HG03520 (cell line): Measurements from ENCODE around the gene FHDC1.

ENCODE experiments used
- ATAC-seq: cut with Tn5 transposase; IDR thresholded peaks from one replicate; pipeline ENCODE4 v1.9.1; 2021; ENCODE audit warnings: mild to moderate bottlenecking, moderate library complexity; ENCODE audit not compliant: unreplicated experiment

The FHDC1 gene

DNA sequence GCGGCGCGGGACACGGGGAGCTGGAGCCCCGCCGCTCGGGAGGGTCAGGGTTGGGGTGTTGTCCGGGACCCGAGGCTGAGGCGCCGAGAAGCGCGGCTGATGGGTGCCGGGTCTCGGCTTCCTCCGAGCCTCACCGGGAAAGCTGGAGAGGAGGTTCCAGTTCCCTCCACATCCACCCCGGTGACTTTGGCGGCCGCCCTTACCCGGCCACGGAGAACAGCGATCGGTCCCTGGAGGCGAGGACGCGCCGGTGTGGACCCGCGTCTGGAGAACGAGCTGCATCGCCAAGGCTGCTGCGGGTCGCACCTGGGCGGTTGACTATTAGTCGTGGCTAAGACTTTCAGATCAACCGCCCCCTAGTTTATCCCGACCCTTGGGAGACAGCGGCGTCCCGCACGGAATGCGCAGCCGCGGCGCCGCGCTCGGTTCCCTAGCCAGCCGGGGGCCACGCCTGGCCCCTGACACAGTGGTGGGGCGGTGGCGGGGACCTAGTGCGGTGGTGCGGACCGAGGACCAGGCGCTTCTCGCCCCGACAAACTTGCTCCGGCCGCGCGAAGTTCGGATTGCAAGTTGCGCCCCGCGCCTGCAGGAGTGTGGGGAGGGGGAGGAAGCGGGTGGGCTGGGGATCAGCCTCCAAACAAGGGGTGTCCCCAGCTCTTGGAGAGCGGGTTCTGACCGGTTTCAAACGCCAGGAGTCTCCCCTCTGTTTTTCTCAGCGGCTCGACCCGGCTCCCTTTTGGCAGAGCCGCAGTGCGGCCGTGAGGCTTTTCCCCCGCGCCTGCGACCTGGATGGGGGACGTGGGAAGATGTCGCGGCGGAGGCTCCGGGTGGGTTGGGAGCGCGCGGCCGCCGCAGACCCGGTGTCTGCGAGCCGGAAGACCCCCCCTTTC is 568 bp downstream of the FHDC1 start:
- ATAC-seq = no peak

DNA sequence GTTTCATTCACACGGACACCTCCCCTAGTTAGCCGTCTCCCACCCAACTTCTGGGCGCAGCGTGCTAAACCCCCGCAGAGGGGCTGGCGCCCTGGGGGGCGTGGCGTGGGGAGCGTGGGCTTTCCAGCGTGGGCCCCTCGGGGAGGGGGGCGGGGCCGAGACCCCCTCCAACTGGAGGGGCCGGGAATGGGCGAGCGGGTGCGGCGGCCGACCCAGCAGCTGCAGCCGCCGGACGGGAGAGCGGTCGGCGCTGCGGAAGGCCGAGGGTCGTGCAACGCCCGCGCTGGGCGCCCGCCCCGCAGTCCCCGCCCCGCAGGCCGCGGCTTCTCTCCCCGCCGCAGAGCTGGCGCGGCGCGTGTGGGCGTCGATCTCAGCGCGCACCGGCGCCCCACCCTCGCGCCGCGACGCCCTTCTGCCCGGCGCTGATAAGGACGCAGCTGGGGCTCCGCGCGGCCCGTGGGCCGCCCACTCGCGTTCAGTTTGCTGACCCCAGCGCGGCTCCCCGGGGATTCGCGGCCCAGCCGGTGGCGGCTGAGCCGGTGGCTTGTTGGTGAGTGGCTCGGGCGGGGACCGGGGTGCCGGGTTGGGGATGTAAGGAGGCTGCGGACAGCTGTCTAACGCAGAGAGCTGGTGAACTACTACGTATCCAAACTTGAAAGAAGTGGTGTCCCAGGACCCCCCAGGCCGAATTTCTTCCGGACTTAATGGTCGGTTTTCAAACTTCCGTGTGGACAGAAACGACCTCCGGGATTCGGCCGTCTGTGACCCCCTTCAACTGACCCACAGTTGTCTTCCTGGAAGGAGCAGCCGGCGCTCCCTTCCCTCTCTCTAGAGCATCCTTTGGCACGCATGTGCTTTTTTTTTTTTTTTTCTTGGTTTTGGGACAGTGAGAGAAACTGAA is 1.5 kb downstream of the FHDC1 start:
- ATAC-seq = no peak

GRCh38 chr4:152938237-152938947 is 2.3 kb downstream of the FHDC1 start:
- no peak for ATAC-seq

GRCh38 chr4:152939621-152940020 is 3.5 kb downstream of the FHDC1 start:
- ATAC-seq = no peak

DNA sequence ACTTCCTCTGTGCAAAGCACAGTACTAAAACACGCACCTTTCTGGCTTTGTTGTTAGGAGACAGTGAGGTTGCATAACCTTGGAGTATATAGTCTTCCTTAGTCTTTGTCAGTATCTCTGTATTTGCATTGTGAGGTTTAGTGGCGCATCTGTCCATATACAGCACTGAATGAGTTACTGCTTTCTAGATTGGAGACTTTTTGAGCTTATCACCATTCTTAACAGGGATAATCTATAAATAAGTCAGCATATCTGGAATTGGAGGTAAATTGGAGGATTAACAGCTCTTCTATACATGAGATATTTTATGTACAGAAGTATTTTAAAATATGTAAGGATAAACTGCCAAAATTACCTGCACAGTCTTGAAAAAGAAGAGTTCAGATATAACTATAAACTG is 4.3 kb downstream of the FHDC1 start:
- ATAC-seq = no peak

DNA sequence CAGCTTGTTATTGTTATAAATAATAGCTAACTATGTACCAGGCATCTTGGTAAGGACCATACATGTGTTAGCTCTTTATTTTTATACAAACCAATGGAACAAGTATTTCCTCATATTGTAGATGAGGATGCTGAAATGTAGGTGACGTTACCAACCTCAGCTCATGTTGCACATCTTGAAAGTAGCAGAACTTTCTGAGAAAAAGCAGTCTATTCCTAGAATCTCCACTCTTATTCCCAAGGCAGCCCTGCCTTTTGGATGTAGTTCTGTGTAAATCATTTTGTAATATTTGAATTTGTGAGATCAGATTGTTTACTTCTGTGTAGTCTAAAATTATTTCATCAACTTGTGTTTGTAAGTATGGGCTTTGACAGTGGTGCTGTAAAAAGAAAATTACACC is 5.3 kb downstream of the FHDC1 start:
- no peak for ATAC-seq

GRCh38 chr4:152942346-152942745 is 6.2 kb downstream of the FHDC1 start:
- no peak for ATAC-seq

GRCh38 chr4:152943672-152944071 is 7.5 kb downstream of the FHDC1 start:
- ATAC-seq = no peak

DNA sequence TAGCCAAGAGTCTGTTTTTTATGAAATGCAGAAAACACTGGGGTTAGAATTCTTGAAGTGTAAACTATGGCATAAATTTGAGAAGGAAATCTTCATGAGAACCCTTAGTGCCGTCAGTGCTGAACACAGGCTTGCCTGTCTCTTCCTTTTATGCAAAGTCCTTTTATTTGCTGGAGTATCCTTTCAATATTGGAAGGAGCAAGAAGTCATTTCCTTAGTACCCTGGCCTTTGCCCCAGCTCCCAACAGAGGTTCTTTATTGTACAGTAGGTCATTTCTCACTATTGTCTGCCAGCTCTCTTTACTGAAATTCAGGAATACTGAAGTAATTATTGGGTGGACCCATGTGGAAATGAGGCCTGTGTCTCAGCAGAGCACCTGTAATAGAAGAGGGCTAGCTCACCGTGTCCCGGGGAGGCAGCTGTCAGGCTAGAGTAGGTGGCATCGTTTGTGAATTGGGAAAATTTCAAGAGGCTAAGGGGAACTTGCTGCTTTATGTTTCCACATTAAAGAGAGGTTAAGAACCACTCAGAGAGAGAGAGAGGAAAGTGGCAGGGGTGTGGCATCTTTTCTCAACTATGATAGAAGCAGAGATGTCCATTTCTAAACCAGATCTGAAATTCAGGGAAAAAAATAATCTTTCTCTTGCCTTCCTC is 8.7 kb downstream of the FHDC1 start:
- no peak for ATAC-seq

- ATAC-seq = no peak
These were observed 9.5 kb downstream of the FHDC1 start for GRCh38 chr4:152945639-152946038.

DNA sequence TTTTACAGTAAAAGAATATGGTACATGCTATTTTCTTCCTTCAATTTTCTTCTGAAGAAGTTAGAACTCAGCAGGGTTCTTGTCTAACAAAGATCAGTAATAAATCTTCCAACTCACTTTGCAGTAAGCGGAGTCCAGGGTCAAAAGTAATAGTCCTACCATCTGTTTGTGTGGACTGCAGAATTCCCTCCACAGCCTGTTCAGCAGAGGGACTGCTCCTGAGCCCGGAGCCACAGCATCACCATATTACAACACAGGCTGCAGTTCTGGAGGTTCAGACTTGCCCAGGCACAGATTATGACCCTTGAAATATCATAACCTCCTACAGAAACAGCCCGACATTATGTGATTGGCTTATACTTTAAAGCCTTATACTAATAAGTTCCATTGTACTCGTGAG is 10.3 kb downstream of the FHDC1 start:
- no peak for ATAC-seq

GRCh38 chr4:152947311-152947710 is 11.2 kb downstream of the FHDC1 start:
- no peak for ATAC-seq

DNA sequence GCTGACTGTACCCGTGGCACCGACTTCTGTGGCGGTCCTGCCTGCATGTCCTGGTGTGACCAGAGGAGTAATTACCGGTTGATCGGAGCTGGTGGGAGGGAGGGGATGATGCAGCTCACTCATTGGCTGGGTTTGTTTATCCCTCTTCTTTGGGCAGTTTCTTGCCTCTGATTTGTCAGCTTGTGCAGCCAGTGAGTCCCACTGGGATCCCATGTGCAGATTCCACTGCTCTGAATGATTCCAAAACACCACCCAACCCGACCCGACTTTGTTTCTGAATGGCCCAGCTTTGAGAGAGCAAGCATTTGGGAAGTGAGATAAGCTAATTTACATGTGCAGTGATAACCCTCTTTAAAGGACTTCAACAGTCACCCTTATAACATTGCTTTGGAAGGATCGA is 13.8 kb downstream of the FHDC1 start:
- ATAC-seq = no peak

DNA sequence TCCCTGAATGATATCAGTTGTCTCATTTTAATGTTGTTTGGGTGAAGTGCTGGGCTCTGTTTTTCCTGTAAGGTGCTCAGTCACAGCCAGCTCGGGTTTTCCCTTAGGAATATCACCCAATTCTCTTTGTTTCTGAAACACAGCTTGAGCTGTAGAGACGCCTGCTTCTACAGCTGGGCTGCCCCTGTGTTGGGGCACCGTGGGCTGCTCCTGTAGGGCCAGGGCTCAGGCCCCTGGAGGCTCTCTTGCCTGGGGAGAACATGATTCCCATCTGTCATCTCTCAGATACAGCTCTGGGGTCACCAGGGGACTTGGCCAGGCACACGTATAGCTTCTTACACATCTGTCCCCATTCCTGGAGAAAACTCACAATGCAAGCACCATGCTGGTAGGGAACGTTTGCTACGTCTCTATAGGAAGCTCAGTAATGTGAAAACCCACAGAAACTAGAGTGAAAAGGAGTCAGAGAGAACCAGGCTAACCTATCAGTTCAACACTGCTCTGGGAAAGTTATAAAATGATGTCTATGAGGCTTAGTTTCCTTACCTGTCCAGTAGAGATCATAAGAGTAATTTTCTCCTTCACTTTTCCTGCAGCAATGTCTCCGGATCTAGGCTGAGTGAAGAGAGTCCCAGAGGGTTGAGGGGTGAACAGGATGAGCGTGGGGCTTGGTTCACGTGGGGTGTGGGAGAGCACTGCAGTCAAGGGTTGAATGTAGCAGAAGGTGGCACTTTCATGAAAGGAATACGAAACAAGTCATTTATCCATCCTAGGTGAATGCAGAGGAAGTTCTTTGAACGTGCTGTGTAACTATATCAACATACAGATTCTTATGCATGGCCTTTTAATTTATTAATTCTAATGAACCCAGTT is 14.5 kb downstream of the FHDC1 start:
- no peak for ATAC-seq

GRCh38 chr4:152951348-152951747 is 15.2 kb downstream of the FHDC1 start:
- ATAC-seq = no peak

GRCh38 chr4:152953514-152953913 is 17.4 kb downstream of the FHDC1 start:
- no peak for ATAC-seq

DNA sequence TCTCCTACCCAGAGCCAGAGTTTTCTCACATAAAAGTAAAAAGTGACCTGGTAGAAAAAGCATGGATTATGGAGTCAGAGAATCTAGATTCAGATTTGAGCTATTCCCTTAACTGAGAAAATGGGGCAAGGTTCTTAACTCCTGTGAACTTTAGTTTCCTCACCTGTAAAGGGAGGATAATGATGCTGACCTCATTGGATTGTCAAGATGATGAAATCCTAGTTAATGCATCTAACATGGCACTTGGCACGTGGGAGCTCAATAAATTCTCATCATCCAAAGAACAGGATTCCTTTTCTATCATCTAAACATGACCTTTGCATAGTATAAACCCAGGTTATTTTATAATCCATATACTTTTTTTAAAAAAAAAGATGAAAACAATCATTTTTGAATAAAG is 18.6 kb downstream of the FHDC1 start:
- ATAC-seq = no peak

- ATAC-seq = no peak
These were observed 20.0 kb downstream of the FHDC1 start for GRCh38 chr4:152956147-152956546.

DNA sequence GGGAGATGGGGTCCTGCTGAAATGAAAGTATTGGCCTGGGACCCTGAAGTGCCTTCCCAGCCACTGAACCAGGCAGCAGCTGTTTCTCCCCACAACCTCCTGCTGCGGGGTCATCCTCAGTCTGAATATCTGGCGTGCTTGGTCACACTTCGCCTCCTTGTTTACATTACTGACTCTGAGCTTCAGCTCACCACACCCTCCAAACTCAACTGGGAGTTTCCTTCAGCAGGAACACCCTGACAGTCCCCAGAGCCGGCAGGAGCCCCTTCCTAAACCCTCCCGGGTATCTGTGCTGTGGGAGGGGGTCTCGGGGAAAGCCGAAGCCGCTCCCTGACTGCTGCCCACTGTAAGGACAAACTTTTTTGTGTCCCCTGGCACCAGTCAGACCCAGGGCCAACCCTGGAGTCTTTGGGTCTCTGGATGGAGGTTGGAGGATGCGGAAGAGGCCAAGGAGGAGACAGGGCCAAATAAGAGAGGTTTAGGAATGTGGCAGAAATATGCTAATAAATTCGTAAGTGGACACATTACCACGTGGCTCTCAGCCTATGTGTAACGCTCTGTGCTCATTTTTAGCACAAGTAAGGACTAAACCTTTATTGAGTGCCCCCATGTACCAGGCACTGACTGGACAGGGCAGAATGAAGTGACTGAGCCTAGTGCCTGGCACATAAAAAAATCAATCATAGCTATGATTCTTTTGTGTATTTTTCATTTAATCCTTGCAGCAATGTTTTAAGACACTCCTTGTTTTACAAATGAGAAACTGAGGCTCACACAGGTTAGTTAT is 20.7 kb downstream of the FHDC1 start:
- no peak for ATAC-seq
